Measurements from ENCODE around the gene CFAP100. TPM values are rescaled to one million over a fixed set of nuclear protein-coding genes. Genes with fewer than 3 reads are reported as not detected.

CFAP100 gene
- total and polyA plus RNA-seq, 10 donors, result not detected

GRCh38 chr3:126408099-126408498 is 13.4 kb downstream of the CFAP100 start:
- H3K27ac ChIP-seq, result no peak overlapping the region
- H3K4me3 ChIP-seq, result no peak overlapping the region
- TF ChIP-seq POLR2A (IDR thresholded peaks at IDR 0.05) (no peak), POLR2AphosphoS5 (IDR thresholded peaks at IDR 0.05) (no peak)
- TF ChIP-seq, protein P1, sequence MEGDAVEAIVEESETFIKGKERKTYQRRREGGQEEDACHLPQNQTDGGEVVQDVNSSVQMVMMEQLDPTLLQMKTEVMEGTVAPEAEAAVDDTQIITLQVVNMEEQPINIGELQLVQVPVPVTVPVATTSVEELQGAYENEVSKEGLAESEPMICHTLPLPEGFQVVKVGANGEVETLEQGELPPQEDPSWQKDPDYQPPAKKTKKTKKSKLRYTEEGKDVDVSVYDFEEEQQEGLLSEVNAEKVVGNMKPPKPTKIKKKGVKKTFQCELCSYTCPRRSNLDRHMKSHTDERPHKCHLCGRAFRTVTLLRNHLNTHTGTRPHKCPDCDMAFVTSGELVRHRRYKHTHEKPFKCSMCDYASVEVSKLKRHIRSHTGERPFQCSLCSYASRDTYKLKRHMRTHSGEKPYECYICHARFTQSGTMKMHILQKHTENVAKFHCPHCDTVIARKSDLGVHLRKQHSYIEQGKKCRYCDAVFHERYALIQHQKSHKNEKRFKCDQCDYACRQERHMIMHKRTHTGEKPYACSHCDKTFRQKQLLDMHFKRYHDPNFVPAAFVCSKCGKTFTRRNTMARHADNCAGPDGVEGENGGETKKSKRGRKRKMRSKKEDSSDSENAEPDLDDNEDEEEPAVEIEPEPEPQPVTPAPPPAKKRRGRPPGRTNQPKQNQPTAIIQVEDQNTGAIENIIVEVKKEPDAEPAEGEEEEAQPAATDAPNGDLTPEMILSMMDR (IDR thresholded peaks at IDR 0.05 in 8 of 11, conservative IDR thresholded peaks at IDR 0.05 in 3 of 11), result no peak
- peaks cover 0 to 53% (median 1%) of the 10 kb centered on the region in 7 donors for H3K27me3 ChIP-seq (replicated peaks in 1 of 7)
- H3K9me3 ChIP-seq, result peaks cover 0 to 3% (median 0%) of the 10 kb centered on the region in 8 donors
- no peaks in the 10 kb centered on the region for H3K4me1 ChIP-seq
- intact Hi-C loops (cut with DNase I; ENCODE audit: low total_unique reads), result no loop called here
- 79 to 87% (median 84%) methylated on average over 5 of the region's 5 CpGs for WGBS, 5 donors
- no peak for DNase-seq
- no peaks in the 10 kb centered on the region for H3K36me3 ChIP-seq

DNA sequence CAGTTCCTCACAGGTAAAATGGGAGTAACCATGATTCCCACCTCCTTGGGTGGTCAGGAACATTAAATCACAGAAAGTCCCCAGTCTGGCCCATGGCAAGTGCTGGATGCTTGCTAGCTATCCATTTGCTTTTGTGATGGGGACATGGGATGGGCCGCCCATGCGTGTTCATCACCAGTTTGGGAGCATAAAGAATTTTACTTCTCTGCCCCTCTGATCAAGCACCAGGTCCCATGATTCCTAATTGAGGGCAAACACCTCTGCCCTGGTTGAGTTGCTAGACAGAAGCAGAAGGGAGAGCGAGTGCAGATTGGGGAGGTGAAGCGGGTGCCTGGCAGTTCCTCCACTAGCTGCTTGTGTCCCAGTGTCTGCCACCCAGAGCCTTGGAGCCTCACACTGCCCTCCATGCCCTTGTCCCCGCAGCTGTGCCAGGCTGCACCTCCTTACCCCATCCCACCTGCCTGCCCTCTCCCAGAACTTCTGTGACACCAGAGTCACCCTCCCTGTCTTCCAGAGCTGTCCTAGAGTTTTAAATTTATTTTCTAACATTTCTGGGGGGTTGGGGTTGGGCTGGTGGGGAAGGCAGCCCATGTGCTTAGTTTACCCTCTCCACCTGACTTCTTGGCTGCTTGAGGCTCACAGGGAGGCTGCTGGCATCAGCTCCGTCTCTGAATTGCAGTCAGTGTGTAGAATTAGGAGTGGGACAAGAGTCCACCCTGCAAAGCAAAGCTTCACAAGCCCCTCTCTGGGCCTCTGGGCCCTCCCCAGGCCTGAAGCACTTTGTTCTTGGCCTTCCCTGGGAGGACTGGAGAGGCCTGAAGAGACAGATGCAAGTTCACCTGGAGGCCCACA is 18.4 kb downstream of the CFAP100 start:
- Histone ChIP-seq H3K4me1 (no peaks in the 10 kb centered on the region), H3K9me3 (no peaks in the 10 kb centered on the region), H3K27me3 (replicated peaks in 1 of 7) (peaks cover 0 to 65% (median 22%) of the 10 kb centered on the region in 7 donors), H3K27ac (no peak overlapping the region), H3K4me3 (no peak overlapping the region), H3K36me3 (no peaks in the 10 kb centered on the region)
- intact Hi-C loops (cut with DNase I; ENCODE audit: low total_unique reads), result no loop called here
- WGBS, 5 donors, result 85 to 98% (median 91%) methylated on average over 4 to 6 of the region's 6 CpGs
- peak; percentile 52 for DNase-seq
- TF ChIP-seq, protein P1 (IDR thresholded peaks at IDR 0.05 in 8 of 11, conservative IDR thresholded peaks at IDR 0.05 in 3 of 11), result no peak
- no peak for TF ChIP-seq POLR2A (IDR thresholded peaks at IDR 0.05)

DNA sequence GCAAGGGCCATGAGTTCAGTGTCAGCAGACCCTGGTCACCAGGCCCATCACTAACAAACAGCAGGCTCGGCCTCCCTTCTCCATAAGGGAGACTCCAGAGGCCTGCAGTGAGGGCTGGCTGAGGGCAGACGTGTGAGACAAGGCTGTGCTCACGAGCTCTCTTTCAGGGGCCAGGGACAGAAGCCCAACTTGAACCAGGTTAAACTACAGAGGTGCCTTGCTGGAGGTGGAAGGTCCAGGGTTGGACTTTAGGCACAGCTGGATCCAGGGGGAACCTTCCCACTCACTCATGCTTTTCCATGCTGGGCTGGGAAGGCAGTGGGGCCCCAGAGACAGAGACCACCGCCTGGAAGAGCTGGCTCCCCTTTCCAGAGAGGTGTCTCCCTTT is 19.0 kb downstream of the CFAP100 start:
- Histone ChIP-seq H3K4me1 (no peaks in the 10 kb centered on the region), H3K27ac (no peak overlapping the region), H3K4me3 (no peak overlapping the region), H3K36me3 (no peaks in the 10 kb centered on the region), H3K27me3 (replicated peaks in 1 of 7) (peaks cover 0 to 71% (median 22%) of the 10 kb centered on the region in 7 donors), H3K9me3 (no peaks in the 10 kb centered on the region)
- intact Hi-C loops (cut with DNase I; ENCODE audit: low total_unique reads), result no loop called here
- WGBS, 5 donors, result 65 to 86% (median 69%) methylated on average over 2 to 4 of the region's 4 CpGs
- no peak for DNase-seq
- TF ChIP-seq POLR2A (IDR thresholded peaks at IDR 0.05), result no peak
- TF ChIP-seq, protein P1 (IDR thresholded peaks at IDR 0.05 in 8 of 11, conservative IDR thresholded peaks at IDR 0.05 in 3 of 11), result no peak

- H3K27me3 ChIP-seq (replicated peaks in 1 of 7), result peaks cover 0 to 73% (median 22%) of the 10 kb centered on the region in 7 donors
- DNase-seq, result peak; percentile 67
- WGBS, 5 donors, result 89 to 98% (median 95%) methylated on average over 11 of the region's 11 CpGs
Observed at GRCh38 chr3:126414406-126414805, 19.7 kb downstream of the CFAP100 start.

More at GRCh38 chr3:126414406-126414805, 19.7 kb downstream of the CFAP100 start:
- no peaks in the 10 kb centered on the region for H3K4me1 ChIP-seq
- H3K4me3 ChIP-seq, result no peak overlapping the region
- H3K9me3 ChIP-seq, result no peaks in the 10 kb centered on the region
- intact Hi-C loops (cut with DNase I; ENCODE audit: low total_unique reads), result no loop called here
- H3K36me3 ChIP-seq, result no peaks in the 10 kb centered on the region
- TF ChIP-seq POLR2AphosphoS5 (IDR thresholded peaks at IDR 0.05) (no peak), POLR2A (IDR thresholded peaks at IDR 0.05) (no peak)
- TF ChIP-seq, protein P1 (IDR thresholded peaks at IDR 0.05 in 8 of 11, conservative IDR thresholded peaks at IDR 0.05 in 3 of 11), result no peak
- H3K27ac ChIP-seq, result no peak overlapping the region
